Endothelial cell of hepatic sinusoid (primary cell): ENCODE results near the gene SFT2D2.
"Not testable (repeated sequence)": the region's sequence is repeated elsewhere in the genome, so short reads cannot be mapped to it uniquely, and the experiment has no call there.

ENCODE experiments used
- in situ Hi-C: cut with HindIII; loops from 2 replicates; pipeline ENCODE4 v1.10.0; 2017; ENCODE audit warnings: low sequenced_read_pairs

Gene SFT2D2

GRCh38 chr1:168225476-168226190 is at the start of gene SFT2D2:
Gene SFT2D2 (plus strand): TSS chr1:168226004. CDS start chr1:168226080, 76 bp downstream.
- in situ Hi-C loops = no loop called here

DNA sequence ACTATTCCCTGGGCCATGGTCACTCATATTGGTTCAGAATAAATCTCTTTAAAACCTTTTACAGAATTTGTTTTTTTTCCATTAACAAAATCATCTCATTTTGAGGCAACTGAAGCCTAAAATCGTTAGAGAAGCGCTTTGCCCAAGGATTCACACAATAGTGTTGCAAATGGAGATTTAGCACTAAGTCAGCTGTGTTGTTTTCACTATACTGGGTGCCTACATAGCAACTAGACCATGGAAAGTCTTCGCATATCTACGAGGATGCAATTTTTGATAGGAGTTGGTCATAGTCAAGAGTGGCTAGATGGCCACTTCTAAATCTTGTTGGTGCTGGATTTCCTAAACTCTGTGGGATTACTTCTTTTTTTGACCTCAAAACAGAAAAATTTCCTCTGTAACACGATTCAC is 47.6 kb upstream of the SFT2D2 start:
- in situ Hi-C loops = no loop called here

DNA sequence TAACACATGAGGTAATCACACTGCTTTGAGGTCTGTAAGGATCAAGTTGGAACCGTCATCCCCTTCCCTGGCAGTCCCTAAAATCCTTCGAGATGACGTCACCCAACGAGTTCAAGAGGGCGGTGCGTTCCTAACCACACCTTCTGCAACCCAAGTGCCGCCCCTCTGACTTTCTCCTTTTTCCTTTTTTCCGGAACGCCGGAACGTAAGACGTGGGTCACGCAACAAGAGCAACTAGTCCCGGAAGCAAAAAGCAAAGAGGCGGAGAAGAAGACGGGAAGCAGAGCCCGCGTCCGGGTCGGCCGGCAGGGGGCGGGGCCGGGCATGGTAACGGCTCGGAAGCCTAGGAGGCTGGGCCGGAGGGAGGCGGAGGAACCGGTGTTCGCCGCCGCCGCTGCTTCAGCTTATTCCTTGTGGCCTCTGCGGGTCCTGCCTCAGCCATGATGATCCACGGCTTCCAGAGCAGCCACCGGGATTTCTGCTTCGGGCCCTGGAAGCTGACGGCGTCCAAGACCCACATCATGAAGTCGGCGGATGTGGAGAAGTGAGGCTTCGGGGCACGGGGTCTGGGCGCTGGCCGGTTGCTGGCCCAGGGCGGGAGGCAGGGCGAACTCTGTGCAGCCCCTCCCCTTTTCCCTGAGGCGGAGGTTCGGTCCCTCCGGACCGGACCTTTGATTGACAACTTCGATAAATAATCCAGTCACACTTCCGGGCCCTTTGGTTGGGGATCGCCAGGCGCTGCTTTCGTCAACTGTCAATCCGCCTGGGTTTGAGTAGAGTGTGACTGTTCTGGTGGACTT is 47.0 kb upstream of the SFT2D2 start, which contains the start of gene TIPRL:
Gene TIPRL, plus strand, starts transcription at position 325 of the 800 bp plus-strand sequence. Its CDS starts 116 bp downstream, at position 441.
- in situ Hi-C loops = no loop called here

DNA sequence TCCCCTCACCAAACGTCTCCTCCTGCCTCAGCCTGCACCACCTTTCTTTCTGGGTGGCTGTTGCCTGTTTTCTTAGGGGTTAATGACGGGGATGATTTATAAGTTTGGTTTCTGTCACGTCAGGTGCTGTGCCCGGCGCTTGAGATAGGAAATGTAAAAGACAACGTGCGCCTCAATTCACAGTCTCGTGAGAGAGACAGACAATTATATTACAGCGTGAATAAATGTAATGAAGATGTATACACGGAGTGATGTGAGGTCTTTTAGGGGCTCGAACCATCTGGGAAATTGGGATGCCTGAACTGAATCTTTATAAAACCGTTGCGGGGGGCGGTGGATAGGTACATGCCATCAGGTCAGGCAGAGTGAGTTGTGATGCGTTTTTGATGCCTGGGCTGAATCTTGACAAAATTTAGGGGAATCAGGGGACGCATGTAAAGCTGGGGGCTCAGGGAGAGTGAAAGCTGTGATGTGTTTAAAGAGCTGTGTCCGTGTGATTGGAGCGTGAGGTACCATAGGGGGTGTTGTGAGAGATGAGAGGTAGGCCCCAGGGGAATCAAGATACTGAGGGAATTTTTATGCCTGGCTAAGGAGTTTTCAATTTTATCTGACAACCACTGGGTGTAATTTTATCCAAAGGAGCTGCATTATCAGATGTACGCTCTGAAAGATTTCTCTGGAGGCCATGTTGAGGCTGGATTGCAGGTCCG is 46.2 kb upstream of the SFT2D2 start:
- in situ Hi-C loops = no loop called here

DNA sequence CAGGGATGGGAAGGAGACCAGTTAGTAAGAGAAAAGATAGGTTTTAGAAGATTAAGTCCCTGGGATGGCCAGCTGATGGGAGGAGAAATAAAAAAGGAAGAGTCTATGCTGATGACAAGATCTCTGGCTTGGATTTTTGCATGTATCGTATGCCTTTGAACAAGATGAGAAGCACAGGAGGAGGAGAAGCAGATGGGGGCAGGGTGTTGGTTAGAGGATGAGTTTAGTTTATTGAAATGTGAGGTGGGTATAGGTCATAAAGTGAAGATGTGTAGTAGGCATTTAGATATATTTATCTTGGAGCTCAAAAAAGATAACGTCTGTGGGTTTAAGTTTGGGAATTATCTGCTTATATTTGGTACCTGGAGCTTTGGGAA is 45.7 kb upstream of the SFT2D2 start:
- in situ Hi-C loops = no loop called here

DNA sequence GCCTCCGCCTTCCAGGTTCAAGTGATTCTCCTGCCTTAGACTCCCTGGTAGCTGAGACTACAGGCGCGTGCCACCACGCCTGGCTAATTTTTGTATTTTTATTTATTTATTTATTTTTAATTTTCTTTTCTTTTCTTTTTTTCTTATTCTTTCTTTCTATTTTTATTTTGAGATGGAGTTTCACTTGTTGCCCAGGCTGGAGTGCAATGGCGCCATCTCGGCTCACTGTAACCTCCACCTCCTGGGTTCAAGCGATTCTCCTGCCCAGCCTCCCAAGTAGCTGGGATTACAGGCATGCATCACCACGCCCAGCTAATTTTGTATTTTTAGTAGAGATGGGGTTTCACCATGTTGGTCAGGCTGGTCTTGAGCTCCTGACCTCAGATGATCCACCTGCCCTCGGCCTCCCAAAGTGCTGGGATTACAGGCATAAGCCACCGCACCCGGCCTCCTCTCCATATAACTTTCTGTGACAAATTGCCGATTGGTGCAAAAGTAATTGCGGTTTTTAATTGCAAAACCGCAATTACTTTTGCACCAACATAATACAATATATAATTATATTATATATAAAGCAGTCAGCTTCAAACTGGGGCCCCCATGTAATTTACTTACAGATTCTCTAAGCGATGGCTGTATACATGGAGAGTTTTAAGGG is 44.6 kb upstream of the SFT2D2 start:
- in situ Hi-C loops = not testable (repeated sequence)

DNA sequence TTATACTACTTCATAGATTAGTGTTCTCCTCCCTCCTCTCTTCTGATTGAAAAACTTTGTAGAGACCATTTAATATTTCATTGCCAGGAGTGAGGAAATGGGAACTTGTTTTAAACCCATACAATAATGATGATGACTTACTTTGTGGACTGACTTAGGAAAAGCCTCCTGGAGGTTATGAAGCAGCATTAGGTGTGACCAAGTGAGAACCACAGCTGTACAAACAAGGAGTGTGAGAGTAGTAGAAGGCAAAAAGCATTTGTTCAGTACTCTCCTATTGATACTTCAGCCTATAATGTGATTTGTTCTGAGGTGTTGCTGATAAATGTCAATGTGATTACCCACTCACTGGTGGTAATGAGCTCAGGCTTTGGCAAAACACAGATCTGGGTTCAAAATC is 38.6 kb upstream of the SFT2D2 start:
- in situ Hi-C loops = no loop called here

DNA sequence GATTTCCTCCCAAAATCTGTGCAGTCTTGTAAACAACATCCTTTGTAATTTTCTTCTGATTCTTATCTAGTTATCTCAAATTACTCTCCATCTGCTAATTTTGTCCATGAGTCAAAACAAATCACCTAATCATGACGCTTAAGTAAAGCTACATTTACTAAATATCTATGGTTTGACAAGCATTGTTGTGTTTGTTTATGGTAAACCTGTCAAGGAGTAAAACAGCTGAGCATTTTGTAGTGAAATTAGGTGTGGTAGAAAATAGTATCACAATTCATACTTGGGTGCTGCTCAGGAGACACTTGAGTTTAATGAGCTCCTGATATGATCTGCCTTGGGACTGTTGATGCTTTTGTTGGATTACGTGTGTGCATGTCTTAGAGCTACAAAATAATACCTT is 35.4 kb upstream of the SFT2D2 start:
- in situ Hi-C loops = no loop called here

DNA sequence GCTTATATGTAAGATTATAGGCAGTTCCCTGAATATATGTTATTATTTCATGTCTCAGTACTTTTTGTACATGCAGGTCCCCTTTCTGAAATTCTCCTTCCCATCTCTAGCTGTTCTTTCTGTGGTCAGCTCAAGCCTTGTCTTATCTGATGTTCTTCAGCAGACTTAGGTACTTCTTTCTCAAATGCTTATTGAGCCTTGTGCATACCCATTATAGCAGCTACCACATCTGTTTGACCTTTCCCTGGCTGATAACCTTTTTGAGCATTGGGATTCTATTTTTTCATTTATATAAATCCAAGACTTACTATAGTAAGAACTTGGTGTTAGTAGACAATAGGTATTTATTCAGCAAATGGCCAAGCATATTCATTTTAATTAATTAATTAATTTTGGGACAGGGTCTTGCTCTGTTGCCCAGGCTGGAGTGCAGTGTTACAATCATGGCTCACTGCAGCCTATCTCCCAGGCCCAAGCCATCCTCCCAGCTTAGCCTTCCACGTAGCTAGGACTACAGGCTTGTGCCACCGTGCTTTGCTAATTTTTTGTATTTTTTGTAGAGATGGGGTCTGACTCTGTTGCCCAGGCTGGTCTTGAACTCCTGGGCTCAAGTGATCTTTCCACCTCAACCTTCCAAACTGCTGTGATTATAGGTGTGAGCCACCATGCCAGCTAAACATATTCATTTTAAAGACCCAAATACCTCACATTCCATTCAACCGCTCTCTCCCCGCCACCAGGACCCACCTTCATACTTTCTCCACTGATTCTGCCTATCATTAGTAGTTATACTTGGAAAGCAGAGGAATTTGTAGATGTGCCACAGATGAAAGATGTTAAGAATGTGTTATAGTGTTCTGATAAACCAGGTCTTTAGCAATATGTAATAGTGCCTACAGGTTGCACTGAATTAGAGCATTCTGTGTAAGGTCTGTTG is 30.3 kb upstream of the SFT2D2 start:
- in situ Hi-C loops = no loop called here

- in situ Hi-C loops = no loop called here
Measured at GRCh38 chr1:168199056-168199455, 26.7 kb upstream of the SFT2D2 start.

GRCh38 chr1:168202941-168203654 is 22.7 kb upstream of the SFT2D2 start:
- in situ Hi-C loops = no loop called here

- in situ Hi-C loops = no loop called here
Measured at GRCh38 chr1:168206111-168206510, 19.7 kb upstream of the SFT2D2 start.

GRCh38 chr1:168207673-168208072 is 18.1 kb upstream of the SFT2D2 start:
- in situ Hi-C loops = not testable (repeated sequence)

DNA sequence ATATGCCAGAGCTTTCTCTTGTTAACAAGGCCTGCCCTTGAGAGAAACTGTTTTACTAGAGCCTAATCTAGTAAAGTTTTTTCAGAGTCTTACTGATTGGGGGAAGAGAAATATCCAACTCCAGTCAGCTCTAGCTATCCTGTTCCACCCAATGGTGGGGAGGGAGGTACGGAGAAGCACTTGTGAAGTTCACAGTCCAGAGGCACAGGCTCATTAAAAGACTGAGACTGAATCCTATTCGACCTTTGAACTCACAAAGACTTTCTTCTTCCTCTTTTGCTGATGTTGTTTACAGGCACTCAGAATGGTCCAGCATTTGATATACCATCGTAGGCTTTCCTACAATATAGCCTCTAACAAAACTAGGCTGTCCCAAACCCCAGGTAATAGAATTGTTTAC is 15.5 kb upstream of the SFT2D2 start:
- in situ Hi-C loops = no loop called here

DNA sequence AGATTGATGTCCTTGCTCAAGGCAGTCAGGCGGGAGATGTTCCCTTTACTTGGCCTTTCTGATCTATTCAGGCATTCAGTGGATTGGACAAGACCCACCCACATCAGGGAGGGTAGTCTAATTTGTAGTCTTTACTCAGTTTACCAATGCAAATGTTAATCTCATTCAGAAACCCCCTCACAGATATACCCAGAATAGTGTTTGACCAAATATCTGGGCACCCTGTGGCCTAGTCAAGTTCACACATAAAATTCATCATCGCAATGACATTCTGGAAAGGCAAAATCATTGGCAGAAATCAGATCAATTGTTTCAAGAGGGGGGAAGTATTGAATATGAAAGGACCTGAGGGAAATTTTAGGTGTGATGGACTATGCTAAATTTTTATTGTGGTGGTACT is 12.5 kb upstream of the SFT2D2 start:
- in situ Hi-C loops = no loop called here

GRCh38 chr1:168216171-168216570 is 9.6 kb upstream of the SFT2D2 start:
- in situ Hi-C loops = no loop called here

- in situ Hi-C loops = no loop called here
Measured at GRCh38 chr1:168217664-168218063, 8.1 kb upstream of the SFT2D2 start.

DNA sequence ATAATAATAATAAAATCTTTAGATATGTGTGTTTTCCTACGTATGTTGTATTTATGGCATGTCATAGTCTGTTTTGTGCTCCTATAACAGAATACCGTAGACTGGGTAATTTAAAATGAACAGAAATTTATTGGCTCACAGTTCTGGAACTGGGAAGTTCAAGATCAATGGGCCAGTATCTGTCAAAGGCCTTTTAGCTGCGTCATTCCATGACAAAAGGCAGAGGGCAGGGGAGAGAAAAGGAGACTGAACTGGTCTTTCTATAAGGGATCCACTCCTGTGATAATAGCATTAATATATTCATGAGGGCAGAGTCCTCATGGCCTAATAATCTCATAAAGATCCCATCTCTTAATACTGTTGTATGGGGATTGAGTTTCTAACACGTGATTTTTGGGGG is 7.1 kb upstream of the SFT2D2 start:
- in situ Hi-C loops = no loop called here

- in situ Hi-C loops = no loop called here
Measured at GRCh38 chr1:168220470-168220871, 5.3 kb upstream of the SFT2D2 start.
